Keratinocyte (primary cell): ENCODE results near the gene ARHGDIA. TPM values are rescaled to one million over a fixed set of nuclear protein-coding genes. Genes with fewer than 3 reads are reported as not detected.
A peak's percentile ranks its signal among the peaks of the same experiment; 100 is the strongest.
"Not testable (repeated sequence)": the region's sequence is repeated elsewhere in the genome, so short reads cannot be mapped to it uniquely, and the experiment has no call there.

Experiments
- DNase-seq: peaks from one replicate; pipeline ENCODE4 v3.0.0-alpha.2; 2011; ENCODE audit warnings: low read depth, missing footprints, low spot score
- FAIRE-seq: peaks from 2 replicates; lab custom pipeline; 2011; peaks lifted over from hg19 to GRCh38; lab: Jason Lieb, UNC
- H2AFZ ChIP-seq: 2 replicates; pipeline ENCODE4 v1.6.0; 2012; ENCODE audit warnings: low read length, control low read depth, inconsistent platforms; ENCODE audit not compliant: control insufficient read depth
- H3K27ac ChIP-seq: 2 replicates; pipeline ENCODE4 v1.5.1; 2011; ENCODE audit warnings: low read length; ENCODE audit not compliant: control insufficient read depth, insufficient read depth
- H3K27me3 ChIP-seq: 3 replicates; pipeline ENCODE4 v1.6.0; 2011; ENCODE audit warnings: low read length; ENCODE audit not compliant: control insufficient read depth, insufficient read depth; ENCODE audit errors: extremely low read depth
- H3K36me3 ChIP-seq, 2 experiments: 2 replicates in 1 of 2; 3 replicates in 1 of 2; pipeline ENCODE4 v1.5.1; 2011; ENCODE audit warnings: low read length in 2 of 2, mild to moderate bottlenecking in 1 of 2; ENCODE audit not compliant: control insufficient read depth in 2 of 2, insufficient read depth in 2 of 2; ENCODE audit errors: extremely low read depth in 1 of 2
- H3K4me1 ChIP-seq: 3 replicates; pipeline ENCODE4 v1.5.1; 2011; ENCODE audit warnings: low read length; ENCODE audit not compliant: control insufficient read depth, insufficient read depth; ENCODE audit errors: extremely low read depth
- H3K4me2 ChIP-seq: 3 replicates; pipeline ENCODE4 v1.6.0; 2011; ENCODE audit warnings: low read depth, low read length; ENCODE audit not compliant: control insufficient read depth, insufficient read depth; ENCODE audit errors: extremely low read depth
- H3K4me3 ChIP-seq, 3 experiments: fragments of 200-600 bp in 1 of 3; sonication (generic) in 1 of 3; 2 replicates in 2 of 3; 3 replicates in 1 of 3; pipeline ENCODE4 v1.5.1; 2011 to 2016; ENCODE audit warnings: low read length in 3 of 3, mild to moderate bottlenecking in 3 of 3, control low read depth in 2 of 3, inconsistent platforms in 1 of 3, low read depth in 1 of 3, mixed read lengths in 1 of 3, mixed run types in 1 of 3, moderate library complexity in 1 of 3; ENCODE audit not compliant: control insufficient read depth in 2 of 3, insufficient read depth in 2 of 3; ENCODE audit errors: extremely low read depth in 1 of 3
- H3K79me2 ChIP-seq: 2 replicates; pipeline ENCODE4 v1.6.0; 2012; ENCODE audit warnings: low read length; ENCODE audit not compliant: control insufficient read depth, insufficient read depth
- H3K9ac ChIP-seq: 3 replicates; pipeline ENCODE4 v1.6.0; 2011; ENCODE audit warnings: low read length; ENCODE audit not compliant: control insufficient read depth, insufficient read depth; ENCODE audit errors: extremely low read depth
- H3K9me1 ChIP-seq: 3 replicates; pipeline ENCODE4 v1.6.0; 2011; ENCODE audit warnings: low read length; ENCODE audit not compliant: control insufficient read depth, insufficient read depth; ENCODE audit errors: extremely low read depth
- H3K9me3 ChIP-seq: 2 replicates; pipeline ENCODE4 v1.5.1; 2012; ENCODE audit warnings: low read depth, low read length; ENCODE audit not compliant: control insufficient read depth
- H4K20me1 ChIP-seq: 3 replicates; pipeline ENCODE4 v1.6.0; 2011; ENCODE audit warnings: low read length; ENCODE audit not compliant: control insufficient read depth, insufficient read depth; ENCODE audit errors: extremely low read depth
- CTCF ChIP-seq, 3 experiments: IDR thresholded peaks in 1 of 3; conservative IDR thresholded peaks in 1 of 3; optimal IDR thresholded peaks in 1 of 3; 2 replicates in 2 of 3; 3 replicates in 1 of 3; pipeline versions ENCODE3 to v1.5.1; 2011; ENCODE audit warnings: low read length in 3 of 3, mild to moderate bottlenecking in 3 of 3, moderate library complexity in 2 of 3, control low read depth in 1 of 3, inconsistent platforms in 1 of 3; ENCODE audit not compliant: insufficient read depth in 2 of 3; ENCODE audit errors: extremely low read depth in 1 of 3
- EZH2 ChIP-seq: IDR thresholded peaks from one replicate; pipeline ENCODE4 v1.6.1; 2012; ENCODE audit warnings: inconsistent platforms, mild to moderate bottlenecking, low read length, moderate library complexity
- dilution Hi-C: fragments of 300-500 bp; cut with MboI; formaldehyde crosslinking; loops from one replicate; pipeline ENCODE4 v1.7.0; 2020; ENCODE audit warnings: low sequenced_read_pairs; ENCODE audit not compliant: extremely low pct_ligation_motif_present
- polyA minus RNA-seq, 3 experiments: library from RNA; depleted of rRNA, polyadenylated mRNA; stranded (reverse); fragments of >200 nt; gene quantifications; 1 replicate in 1 of 3; 2 replicates in 1 of 3; 3 replicates in 1 of 3; pipeline ENCODE4 v1.2.3, GENCODE V29; 2011
- polyA plus RNA-seq, 5 experiments: library from polyadenylated mRNA; depleted of rRNA in 3 of 5; stranded (reverse) in 3 of 5; stranded (forward) in 1 of 5; unstranded in 1 of 5; fragments of >200 nt; gene quantifications; 1 replicate in 1 of 5; 2 replicates in 3 of 5; 3 replicates in 1 of 5; pipeline versions ENCODE4 v1.2.1 to v1.2.3, GENCODE V29; 2011 to 2012; ENCODE audit warnings: missing spikeins in 2 of 5, low read depth in 1 of 5, low replicate concordance in 1 of 5

The ARHGDIA gene
- 51.7 to 280 TPM (median 65.7 TPM) in 3 replicates for polyA plus RNA-seq
- 177 TPM for polyA plus RNA-seq (2011; ENCODE audit: low read depth)
- polyA plus RNA-seq (2011; cell fraction: cytosol; rRNA removed), result 79.2 and 173 TPM in 2 replicates
- polyA plus RNA-seq (2011; cell fraction: nucleus; rRNA removed), result 192 and 235 TPM in 2 replicates
- polyA plus RNA-seq (2012; ENCODE audit: low replicate concordance), result 180 and 708 TPM in 2 replicates
- 26.6 to 165 TPM (median 38.6 TPM) in 3 replicates for polyA minus RNA-seq
- polyA minus RNA-seq (2011; cell fraction: cytosol; rRNA and poly(A)+ RNA removed), result 263 TPM
- 52.4 and 54.8 TPM in 2 replicates for polyA minus RNA-seq (2011; cell fraction: nucleus; rRNA and poly(A)+ RNA removed)

GRCh38 chr17:81870981-81871386 lies at the start of gene ARHGDIA:
Gene ARHGDIA (minus strand): TSS chr17:81871337. CDS start chr17:81869930, 1,407 bp downstream.
- no peak for TF ChIP-seq EZH2
- no peak for TF ChIP-seq CTCF (optimal IDR thresholded peaks at IDR 0.05 in 1 of 3, IDR thresholded peaks at IDR 0.05 in 1 of 3, conservative IDR thresholded peaks at IDR 0.05 in 1 of 3; ENCODE audit: extremely low read depth in 1 of 3, insufficient read depth in 2 of 3, low read length in 3 of 3)
- dilution Hi-C loops, result no loop called here
- Histone ChIP-seq H2AFZ (peak within 1 kb of the TSS; percentile 88), H3K79me2 (peaks cover 27% of the 10 kb centered on the region), H3K4me3 (peak within 1 kb of the TSS; percentile 79 to 94 (median 91)), H3K27me3 (no peaks in the 10 kb centered on the region), H3K9me1 (peaks cover 3% of the 10 kb centered on the region), H3K4me1 (peaks cover 30% of the 10 kb centered on the region), H3K27ac (peak within 1 kb of the TSS; percentile 94), H3K4me2 (peak within 1 kb of the TSS; percentile 94), H3K36me3 (peaks cover 6 to 16% of the 10 kb centered on the region in 2 experiments), H3K9ac (peak within 1 kb of the TSS; percentile 97), H4K20me1 (peaks cover 8% of the 10 kb centered on the region), H3K9me3 (no peaks in the 10 kb centered on the region)
- DNase-seq, result no peak
- no peak for FAIRE-seq

GRCh38 chr17:81918832-81919545 lies 47.9 kb upstream of the ARHGDIA start:
- no peaks in the 10 kb centered on the region for H3K27me3 ChIP-seq
- no peak for TF ChIP-seq EZH2
- TF ChIP-seq CTCF (optimal IDR thresholded peaks at IDR 0.05 in 1 of 3, IDR thresholded peaks at IDR 0.05 in 1 of 3, conservative IDR thresholded peaks at IDR 0.05 in 1 of 3; ENCODE audit: extremely low read depth in 1 of 3, insufficient read depth in 2 of 3, low read length in 3 of 3), result no peak
- H3K4me1 ChIP-seq, result peaks cover 22% of the 10 kb centered on the region
- H4K20me1 ChIP-seq, result peaks cover 9% of the 10 kb centered on the region
- H3K9me1 ChIP-seq, result no peaks in the 10 kb centered on the region
- dilution Hi-C loops, result no loop called here
- no peak overlapping the region for H3K4me3 ChIP-seq
- H3K79me2 ChIP-seq, result peaks cover 65% of the 10 kb centered on the region
- peaks cover 36 to 43% of the 10 kb centered on the region in 2 experiments for H3K36me3 ChIP-seq
- DNase-seq (no peak), FAIRE-seq (no peak)
- no peak overlapping the region for H3K4me2 ChIP-seq
- no peak overlapping the region for H2AFZ ChIP-seq
- H3K27ac ChIP-seq, result no peak overlapping the region
- H3K9ac ChIP-seq, result no peak overlapping the region
- H3K9me3 ChIP-seq, result no peaks in the 10 kb centered on the region

GRCh38 chr17:81918333-81918669 lies 47.2 kb upstream of the ARHGDIA start:
- H3K4me1 ChIP-seq, result peaks cover 18% of the 10 kb centered on the region
- peaks cover 43 to 50% of the 10 kb centered on the region in 2 experiments for H3K36me3 ChIP-seq
- dilution Hi-C loops, H3K9me1 ChIP-seq, DNase-seq, H3K27ac ChIP-seq, H3K9ac ChIP-seq, H3K4me2 ChIP-seq, H2AFZ ChIP-seq, H3K27me3 ChIP-seq, H4K20me1 ChIP-seq, H3K9me3 ChIP-seq, FAIRE-seq: not testable (repeated sequence)
- H3K4me3 ChIP-seq, result peak overlapping the region in 1 of 3 experiments; percentile 50
- H3K79me2 ChIP-seq, result peaks cover 59% of the 10 kb centered on the region
